ENCODE measurements around the gene PRPSAP2. TPM values are rescaled to one million over a fixed set of nuclear protein-coding genes. Genes with fewer than 3 reads are reported as not detected.

PRPSAP2 gene
- total RNA-seq, 1 experiment from 2014 or later = 48.3 TPM

- peak; percentile 33 for DNase-seq (ENCODE audit: low spot score)
These were observed 103.0 kb downstream of the PRPSAP2 start for GRCh38 chr17:18960803-18961511.

DNA sequence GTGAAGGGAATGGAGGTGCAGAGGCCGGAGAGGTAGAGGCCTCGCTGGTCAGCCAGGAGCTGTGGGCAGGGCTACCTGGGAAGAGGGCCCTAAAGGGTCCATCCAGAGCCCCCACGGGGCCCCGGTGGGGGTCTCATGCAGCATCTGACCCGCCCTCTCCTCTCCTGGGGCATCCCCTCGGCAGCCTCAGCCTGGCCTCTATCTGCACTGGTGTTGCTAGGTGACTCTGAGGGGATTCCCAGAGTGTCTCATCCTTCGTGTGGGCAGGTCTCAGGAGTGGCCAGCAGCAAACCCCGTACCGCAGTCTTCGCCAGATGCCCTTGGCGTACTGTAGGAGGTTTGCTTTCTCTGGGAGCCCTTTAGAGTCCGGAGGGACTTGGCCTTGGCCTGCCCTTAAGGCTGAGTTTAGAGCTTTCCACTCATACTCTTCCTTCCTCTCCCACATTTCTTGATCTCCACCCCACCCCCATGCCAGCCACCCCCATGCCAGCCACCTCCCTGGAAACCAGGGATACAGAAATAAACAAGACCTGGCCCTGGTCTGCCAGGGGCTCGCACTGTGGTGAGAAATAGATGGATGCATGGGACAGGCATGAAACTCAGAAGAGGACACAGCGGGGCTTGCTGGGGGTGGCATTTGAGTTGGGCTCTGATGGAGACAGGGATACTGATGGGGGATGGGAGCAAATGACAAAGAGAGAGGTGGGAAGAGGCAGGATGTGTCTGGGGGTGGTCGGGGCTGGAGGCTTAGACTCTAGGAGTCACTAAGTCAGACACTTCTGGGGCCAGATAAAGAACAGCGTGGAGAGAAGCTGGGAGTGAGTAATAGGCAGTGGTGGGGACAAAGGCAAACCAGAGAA is 103.9 kb downstream of the PRPSAP2 start:
- no peak for DNase-seq (ENCODE audit: low spot score)

GRCh38 chr17:18962494-18962815 is 104.5 kb downstream of the PRPSAP2 start:
- no peak for DNase-seq (ENCODE audit: low spot score)

DNA sequence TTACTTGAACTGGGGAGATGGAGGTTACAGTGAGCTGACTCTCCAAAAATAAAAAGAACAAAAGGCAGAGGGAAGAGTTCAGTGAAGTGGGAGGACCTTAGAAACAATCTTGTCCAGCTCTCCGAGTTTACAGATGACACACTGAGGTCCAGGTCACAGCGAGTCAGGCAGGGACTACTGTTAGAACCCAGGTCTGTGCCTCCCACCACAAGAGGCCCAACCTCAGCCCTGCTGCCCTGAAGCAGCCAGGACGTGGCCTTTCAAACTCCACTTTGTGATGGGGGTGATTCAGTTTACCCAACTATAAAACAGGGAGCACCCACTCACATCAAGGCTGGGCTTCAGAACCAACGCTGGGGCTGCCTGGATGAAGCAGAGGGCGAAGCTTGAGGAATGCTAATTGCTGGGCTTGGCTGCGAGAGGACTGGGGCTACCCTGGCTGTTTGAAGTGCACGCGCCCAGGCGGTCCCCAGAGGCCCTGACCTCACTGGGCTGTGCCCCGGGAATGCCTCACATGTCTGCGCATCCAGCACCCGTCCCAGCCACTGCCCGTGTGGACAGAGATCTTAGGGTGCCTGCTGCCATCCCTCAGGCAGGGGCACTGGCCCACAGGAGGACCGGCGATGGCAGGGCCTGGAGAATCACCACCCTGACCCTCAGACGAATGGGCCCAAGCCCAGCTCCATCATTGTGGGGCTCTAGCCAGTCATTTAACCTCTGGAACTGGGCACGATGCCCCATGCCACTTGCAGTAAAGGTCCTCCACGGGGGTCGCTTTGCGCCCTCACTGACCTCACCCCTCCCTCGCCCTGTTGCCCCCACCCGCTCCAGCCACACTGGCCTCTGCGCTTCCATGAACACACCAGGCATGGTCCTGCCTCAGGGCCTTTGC is 105.4 kb downstream of the PRPSAP2 start:
- no peak for DNase-seq (ENCODE audit: low spot score)

GRCh38 chr17:18964018-18964351 is 106.1 kb downstream of the PRPSAP2 start:
- DNase-seq (ENCODE audit: low spot score) = no peak

DNA sequence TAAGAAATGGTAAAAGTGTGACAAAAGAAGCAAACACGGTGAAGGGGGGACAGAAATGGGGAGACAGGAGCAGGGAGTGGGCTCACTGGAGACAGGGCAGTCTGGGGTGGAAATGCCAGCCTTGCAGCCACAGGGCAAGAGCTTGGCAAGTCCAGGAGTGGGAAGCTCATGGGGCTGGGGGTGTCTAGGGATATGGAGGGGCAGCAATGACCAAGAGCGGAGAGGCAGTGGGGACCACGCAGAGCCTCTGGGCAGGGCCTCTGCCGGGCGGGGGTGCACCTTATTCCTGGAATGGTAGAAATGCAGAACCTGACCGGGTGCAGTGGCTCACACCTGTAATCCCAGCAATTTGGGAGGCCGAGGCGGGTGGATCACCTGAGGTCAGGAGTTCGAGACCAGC is 106.6 kb downstream of the PRPSAP2 start:
- no peak for DNase-seq (ENCODE audit: low spot score)

GRCh38 chr17:18965530-18966236 is 107.8 kb downstream of the PRPSAP2 start:
- DNase-seq (ENCODE audit: low spot score) = no peak

DNA sequence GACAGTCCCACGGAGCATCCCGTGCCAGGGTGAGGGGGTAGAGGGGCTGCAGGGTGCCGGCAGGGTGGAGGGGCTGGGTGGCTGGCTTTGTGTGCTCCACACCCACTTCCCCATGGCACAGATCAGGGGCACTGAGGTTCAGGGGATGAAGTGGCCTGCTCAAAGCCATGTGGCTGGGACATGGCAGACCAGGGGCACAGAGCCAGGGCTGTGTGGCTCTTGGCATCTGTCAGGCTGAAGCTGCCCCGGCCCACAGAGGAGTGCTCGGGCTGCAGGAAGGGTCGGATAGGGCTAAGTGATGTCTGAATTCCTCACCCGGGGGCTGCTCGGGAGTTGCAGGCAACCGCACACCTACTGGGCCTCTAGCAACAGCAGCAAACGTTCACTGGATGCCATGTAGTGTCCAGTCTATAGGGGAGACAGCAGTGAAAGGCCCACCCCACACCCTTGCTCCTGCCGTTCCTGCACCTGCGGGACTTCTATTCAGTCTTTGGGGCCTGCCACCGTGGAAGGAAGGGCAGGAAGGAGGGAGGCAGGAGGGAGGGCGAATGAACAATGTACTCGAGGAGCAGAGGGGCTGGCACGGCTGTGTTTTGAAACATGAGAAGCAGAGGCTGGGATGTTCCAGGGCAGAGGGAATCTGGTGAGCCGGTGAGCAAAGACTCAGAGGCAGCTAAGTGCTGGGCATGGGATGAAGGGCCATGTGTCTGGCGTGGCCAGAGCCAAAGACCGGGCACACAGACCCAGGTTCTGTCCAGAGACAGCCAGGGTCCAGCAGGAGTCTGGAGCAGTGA is 109.1 kb downstream of the PRPSAP2 start:
- peak; percentile 24 for DNase-seq (ENCODE audit: low spot score)

- DNase-seq (ENCODE audit: low spot score) = no peak
These were observed 110.0 kb downstream of the PRPSAP2 start for GRCh38 chr17:18967916-18968315.

- no peak for DNase-seq (ENCODE audit: low spot score)
These were observed 110.4 kb downstream of the PRPSAP2 start for GRCh38 chr17:18968345-18968744.

DNA sequence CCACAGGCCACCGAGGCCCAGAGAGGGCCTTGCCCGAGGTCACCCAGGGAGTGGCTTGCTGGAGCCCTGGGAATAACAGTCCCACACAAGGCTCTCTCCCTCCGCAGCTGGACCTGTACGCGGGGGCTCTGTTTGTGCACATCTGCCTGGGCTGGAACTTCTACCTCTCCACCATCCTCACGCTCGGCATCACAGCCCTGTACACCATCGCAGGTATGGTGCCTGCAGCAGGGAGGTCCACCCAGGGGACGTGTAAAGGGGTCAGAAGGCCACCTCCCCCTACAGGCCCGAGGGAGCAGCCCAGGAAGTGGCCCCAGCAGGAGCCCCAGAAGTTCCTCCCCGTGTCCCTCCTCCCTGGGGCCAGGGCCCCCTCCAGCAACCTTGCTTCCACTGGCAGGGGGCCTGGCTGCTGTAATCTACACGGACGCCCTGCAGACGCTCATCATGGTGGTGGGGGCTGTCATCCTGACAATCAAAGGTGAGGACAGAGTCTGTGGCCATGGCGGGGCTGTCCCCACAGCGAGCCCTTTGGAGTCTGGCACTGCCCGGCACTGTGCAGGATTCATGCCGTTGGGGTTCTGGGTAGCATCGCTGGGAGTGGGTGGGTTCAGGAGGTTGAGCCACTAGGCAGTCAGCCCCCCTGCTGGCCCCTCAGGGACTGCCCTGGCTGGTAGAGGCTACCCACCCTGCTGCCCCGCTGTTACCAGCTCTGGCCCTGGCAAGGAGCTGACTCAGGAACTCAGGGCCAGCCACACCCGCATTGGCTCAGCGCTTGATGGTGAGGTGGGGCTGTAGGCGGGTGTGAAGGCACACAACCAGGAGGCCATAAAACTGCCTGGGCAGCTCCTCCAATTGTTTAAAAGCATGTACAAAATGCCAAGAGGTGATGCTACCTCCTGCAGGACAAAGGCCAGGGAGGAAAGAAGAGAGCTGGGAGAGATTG is 111.3 kb downstream of the PRPSAP2 start:
- no peak for DNase-seq (ENCODE audit: low spot score)

GRCh38 chr17:18970582-18971480 is 112.9 kb downstream of the PRPSAP2 start:
- no peak for DNase-seq (ENCODE audit: low spot score)

GRCh38 chr17:18971801-18972200 is 113.9 kb downstream of the PRPSAP2 start:
- DNase-seq (ENCODE audit: low spot score) = no peak

DNA sequence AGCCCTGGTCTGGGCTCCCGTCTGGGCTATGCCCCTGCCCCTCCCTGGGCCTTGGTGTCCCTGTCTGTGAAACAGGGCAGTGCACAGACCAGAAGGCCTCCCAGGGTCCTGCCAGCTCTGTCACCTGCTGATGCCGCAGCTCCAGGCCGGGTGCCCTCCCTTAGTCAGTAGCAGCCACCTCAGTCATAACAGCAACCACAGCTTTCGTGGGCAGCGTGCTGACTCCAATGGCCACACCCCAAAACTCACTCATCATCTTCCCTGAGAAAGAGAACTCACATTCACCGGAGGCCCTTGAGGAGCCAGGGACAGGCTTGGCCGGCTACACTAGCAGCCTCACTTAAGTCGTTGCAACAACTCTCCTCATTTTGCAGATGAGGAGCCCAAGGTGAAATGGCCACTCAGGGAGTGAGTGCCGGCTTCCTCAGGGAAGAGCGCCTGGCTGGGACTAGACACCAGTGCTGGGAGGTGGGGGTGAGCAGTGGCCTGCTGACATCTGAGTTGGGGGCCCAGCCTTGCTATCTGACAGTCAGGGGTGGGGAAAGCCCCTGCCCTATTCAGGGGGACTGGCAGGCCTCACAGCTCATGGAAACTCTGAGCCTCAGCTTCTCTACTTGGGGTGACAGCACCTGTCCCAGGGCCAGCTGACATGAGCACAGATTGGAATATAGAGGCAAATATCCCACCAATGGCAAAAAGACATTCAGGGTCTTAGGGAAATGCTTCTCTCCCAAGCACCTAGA is 116.6 kb downstream of the PRPSAP2 start:
- DNase-seq (ENCODE audit: low spot score) = no peak

GRCh38 chr17:18975597-18975996 is 117.7 kb downstream of the PRPSAP2 start:
- DNase-seq (ENCODE audit: low spot score) = no peak

DNA sequence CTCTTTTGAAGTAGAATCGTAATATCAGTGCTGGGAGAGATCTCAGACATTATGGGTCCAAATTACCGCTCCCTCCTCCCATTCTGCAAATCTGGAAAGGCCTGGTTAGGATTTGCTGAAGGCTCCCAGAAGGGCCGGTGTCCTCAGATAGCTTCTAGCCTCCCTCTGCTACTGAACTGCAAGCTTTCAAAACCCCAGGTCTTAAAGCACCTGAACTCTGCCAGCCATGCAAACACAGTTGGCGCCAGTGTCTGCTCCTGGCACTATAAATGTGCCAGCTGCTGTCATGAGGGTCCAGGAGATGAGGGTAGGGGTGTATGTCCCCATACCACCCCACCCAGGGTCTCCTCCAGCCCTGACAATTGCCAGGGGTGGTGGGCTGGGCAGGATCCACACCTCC is 118.3 kb downstream of the PRPSAP2 start:
- DNase-seq (ENCODE audit: low spot score) = no peak

DNA sequence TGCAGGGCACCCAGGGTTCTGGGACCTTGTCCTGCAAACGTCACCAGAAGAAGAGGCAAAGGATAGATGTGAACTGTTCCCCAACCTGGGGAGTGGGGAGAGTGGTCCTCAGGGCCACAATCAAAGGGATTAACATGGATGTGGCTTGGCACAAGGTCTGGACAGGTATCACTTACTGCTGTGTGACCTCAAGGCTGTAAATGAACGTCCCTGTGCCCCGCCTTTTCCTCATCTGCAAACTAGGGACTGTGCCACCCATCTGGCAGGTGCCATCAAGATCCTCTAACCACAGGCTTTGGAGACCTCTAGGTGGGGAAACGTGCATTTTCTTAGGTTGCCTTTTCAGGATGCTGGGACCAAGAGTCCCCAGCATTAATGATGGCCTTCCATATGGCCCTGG is 119.1 kb downstream of the PRPSAP2 start:
- DNase-seq (ENCODE audit: low spot score) = no peak

- no peak for DNase-seq (ENCODE audit: low spot score)
These were observed 119.7 kb downstream of the PRPSAP2 start for GRCh38 chr17:18977646-18978045.

All from H4 (cell line).